ENCODE results near the gene ZSCAN18.

GRCh38 chr19:58040751-58041525 is 57.1 kb downstream of the ZSCAN18 start:
- TF ChIP-seq CTCF (IDR thresholded peaks at IDR 0.05; ENCODE audit: insufficient read depth, low read depth, low read length) (no peak), EZH2 (IDR thresholded peaks at IDR 0.05; ENCODE audit: insufficient read depth, low read length) (no peak)

All from astrocyte (in vitro differentiated cells and primary cell).